ENCODE data around the gene LTO1. TPM values are rescaled to one million over a fixed set of nuclear protein-coding genes. Genes with fewer than 3 reads are reported as not detected.
"Not testable (repeated sequence)": the region's sequence is repeated elsewhere in the genome, so short reads cannot be mapped to it uniquely, and the experiment has no call there.

LTO1 gene
- polyA plus RNA-seq, 4 donors: 15.6 to 42.1 (median 21.4) TPM

DNA sequence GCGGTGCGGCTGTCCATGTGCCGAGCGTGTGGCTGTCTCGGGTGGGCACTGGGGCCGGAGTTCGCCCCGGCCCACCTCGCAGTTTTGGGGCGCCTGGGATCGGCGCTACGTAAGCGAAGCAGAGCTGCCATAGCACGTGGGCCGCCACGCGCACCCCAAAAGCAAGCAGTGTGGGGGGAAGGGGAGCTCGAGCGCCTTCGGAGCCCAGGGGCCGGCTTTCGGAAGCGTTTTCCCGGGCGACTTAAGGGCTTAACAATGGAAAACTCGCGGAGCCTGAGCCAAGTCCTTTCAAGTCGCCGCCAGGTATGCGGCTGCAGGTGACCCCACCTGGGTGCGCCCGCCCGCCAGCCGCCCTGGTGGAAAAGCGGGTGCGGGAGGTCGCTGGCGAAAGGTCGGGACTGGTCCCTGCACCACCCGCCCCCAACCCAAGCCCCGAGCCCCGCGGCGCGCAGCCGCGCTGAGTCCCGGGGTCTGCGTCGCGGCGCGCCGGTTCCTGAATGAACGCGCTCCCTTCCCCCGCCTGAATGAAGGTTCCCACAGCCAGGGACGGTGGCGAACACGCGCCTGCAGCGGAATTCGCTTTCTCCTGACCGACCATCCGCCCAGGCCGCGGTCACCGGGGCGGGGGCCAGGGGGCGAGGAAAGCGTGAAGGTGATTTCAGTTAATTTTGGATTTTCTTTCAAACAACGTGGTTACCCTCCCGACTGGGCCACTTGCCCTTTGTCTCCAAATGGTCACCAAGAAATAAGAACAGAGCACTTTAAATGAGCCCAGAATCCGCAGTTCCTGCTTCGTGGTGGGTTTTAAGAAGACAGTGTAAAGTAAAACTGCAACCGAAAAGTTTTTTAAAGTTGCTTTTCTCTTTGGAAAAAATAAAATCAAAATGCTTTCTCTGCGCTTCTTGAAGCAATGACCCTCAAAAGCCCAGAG is 36.9 kb downstream of the LTO1 start:
- no peak for DNase-seq (ENCODE audit: low read depth in 4 of 4, low spot score in 3 of 4)

DNA sequence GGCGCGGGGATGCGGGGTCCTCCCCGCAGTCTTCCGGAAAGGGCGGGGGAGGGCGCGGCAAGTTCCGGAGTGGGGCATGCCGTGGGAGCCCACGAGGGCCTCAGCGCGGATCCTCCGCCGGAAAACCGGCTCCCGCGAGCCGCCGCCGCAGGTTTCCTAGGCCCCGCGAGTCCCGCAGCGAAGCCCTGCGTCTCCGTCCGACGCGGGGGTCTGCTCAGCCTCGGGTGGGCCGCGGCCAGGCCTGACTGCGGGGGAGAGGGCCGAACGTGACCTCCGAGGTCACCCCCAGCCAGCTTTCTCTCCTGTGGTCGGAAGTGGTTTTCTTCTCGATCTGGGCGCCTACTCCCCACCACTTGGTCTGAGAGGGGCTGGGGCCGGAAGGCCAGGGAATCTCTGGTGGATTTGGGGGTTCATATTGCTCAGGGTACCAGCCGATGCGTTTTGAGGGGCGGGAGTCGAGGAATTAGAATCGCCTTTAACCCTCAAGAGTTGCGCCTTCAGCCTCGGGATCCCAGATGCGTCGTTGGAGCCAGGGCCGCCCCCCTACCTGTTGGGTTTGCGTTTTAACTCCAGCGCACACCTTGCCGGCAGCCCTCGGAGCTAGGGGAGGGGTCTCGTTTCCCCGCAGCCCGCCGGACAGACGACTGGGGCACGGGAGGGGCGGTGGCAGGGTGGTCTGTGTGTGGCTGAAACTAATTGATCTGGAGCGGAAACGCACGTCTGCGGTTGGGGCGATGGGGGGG is 37.8 kb downstream of the LTO1 start:
- no peak for DNase-seq (ENCODE audit: low read depth in 4 of 4, low spot score in 3 of 4)

DNA sequence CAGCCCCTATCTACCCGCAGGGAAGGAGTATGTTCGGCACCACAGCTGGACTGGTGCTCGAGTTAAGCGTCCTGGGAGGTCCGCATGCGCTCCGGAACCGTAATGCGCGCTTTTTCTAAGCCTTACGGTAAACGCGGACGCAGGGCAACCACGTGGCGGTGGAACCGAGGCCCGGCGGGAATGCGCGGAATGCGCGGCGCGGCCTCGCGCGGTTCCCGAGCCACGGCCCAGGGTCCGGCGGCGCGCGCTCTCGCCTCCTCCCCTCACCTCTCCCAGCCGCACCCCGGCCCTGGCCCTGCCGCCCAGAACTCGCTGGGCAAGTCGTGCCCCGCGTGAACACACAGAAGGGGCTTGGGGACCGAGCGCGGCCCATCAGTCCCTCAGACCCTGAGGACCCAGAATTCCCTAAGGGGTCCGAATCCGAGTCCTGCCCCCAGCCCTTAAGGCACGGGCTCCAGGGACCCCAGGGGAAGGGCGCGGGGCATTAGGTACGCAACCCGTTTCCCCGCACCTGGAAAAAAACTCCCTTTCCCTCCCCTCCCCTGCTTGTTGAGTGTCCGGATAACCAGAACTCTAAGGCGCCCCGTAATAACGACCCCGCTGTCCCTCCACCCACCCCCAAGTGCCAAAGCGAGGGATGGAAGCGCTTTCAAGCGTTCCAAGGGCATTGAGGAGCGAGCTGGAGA is 38.5 kb downstream of the LTO1 start:
- DNase-seq (ENCODE audit: low read depth in 4 of 4, low spot score in 3 of 4): peak in 3 of 4 donors; percentile 77 to 83 (median 83)

DNA sequence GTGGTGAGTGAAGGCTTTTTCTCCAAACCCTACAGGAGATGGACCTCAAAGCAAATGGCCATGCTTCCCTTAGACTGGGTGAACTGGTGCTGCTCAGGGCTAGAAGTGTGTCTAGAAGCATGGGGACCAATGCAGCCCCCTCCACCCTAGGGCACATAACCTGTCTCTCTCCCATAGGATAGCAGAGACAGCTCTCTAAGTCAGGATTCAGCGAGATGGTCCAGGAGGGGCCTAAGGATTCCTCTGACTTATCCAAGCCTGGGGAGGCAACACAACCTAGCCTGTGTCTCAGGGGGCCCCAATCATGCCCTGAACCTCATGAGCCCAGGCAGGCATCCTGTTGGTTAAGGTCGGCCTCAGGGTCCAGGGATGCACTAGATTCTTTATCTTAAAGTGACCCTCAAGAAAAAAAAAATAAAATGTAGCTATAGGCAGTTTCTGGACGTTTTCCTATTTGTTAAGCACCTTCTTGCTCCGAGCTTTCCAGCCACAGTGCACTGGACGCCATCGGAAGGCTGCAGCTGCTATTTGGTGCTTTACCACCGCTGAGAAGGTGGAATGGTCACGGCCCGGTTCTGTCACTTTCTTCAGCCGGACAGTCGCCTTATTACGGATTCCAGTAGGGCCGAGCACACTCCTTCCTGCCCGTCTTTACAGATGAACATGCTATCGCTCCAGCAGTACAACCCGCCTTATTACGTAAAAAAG is 39.2 kb downstream of the LTO1 start:
- no peak for DNase-seq (ENCODE audit: low read depth in 4 of 4, low spot score in 3 of 4)

GRCh38 chr11:69635195-69635594 is 40.0 kb downstream of the LTO1 start:
- DNase-seq (ENCODE audit: low read depth in 4 of 4, low spot score in 3 of 4): no peak

- no peak for DNase-seq (ENCODE audit: low read depth in 4 of 4, low spot score in 3 of 4)
These were observed 40.6 kb downstream of the LTO1 start for GRCh38 chr11:69634590-69634989.

DNA sequence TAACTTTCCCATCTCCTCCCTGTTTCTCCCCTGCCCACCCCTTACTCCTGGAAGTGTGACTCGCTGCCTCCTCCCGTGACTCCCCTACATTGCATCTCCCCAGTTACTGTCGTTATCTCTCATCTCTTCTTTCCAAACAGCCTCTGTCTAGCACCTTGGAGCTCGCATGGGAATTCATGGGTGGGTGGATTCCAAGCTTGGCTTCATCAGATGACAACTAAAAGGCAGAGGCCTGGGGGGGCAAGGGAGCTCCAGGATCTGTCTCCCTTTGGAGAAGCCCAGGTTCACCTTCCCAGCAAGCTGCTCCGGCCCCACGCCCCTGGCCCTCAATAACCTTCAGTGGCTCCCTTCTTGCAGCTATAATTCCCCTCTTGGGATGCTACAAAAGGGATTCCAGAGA is 41.1 kb downstream of the LTO1 start:
- no peak for DNase-seq (ENCODE audit: low read depth in 4 of 4, low spot score in 3 of 4)

GRCh38 chr11:69632900-69633299 is 42.3 kb downstream of the LTO1 start:
- DNase-seq (ENCODE audit: low read depth in 4 of 4, low spot score in 3 of 4): no peak

DNA sequence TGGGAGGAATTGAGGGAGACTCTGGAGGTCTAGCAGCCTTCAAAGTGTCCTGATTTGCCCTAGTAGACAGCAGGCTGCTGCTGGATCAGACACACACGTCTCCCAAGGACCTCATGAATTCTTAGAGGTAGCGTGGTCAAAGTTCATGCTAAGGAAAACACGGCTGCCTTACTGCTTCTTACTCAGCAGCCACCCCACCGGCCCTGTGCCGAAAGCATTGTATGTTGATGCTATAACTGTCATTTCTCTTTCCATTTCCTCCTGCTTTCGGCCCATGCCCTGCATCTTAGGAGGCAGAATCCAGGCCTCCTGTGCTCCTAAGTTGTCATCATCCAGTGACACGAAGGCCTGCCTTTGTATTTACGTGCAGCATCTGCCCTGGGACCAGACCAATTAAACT is 44.7 kb downstream of the LTO1 start:
- no peak for DNase-seq (ENCODE audit: low read depth in 4 of 4, low spot score in 3 of 4)

- no peak for DNase-seq (ENCODE audit: low read depth in 4 of 4, low spot score in 3 of 4)
These were observed 45.1 kb downstream of the LTO1 start for GRCh38 chr11:69630017-69630416.

DNA sequence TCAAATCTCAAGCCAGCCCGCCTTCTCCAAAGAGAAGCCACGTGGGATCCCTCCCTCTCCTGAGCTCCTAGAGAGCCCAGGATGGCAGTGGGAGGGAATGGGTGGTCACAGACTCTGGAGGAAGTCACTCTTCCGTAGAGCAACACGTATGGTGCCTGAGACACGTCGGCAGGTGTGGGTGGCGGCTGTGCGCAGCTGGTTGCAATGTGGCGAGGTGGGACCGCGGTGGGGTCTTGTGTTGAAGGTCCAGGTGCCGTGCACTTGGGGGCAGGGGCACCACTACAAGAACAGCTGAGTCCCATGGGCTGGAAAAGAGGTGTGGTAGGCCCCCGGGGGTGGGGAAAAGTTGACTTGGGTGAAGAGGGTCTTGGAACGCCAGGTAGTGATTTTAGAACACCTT is 47.6 kb downstream of the LTO1 start:
- no peak for DNase-seq (ENCODE audit: low read depth in 4 of 4, low spot score in 3 of 4)

- DNase-seq (ENCODE audit: low read depth in 4 of 4, low spot score in 3 of 4): no peak
These were observed 49.7 kb downstream of the LTO1 start for GRCh38 chr11:69625476-69625875.

DNA sequence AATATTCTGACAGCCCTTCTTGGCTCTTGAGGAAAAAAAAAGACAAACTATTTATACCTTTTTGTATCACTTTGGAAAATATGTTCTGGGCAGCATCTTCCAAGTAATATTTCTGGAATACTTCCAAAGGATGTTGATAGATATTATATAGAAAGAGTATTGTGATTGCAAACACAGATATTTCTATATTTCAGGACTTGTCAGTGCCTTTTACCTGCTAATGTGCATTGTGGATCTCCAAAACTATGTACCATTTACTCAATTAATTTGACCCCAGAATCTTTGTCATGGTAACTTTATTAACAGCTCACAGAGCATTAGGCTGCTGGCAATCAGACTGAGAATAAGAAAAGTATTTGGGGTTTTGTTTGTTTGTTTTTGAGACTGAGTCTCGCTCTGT is 50.9 kb downstream of the LTO1 start:
- no peak for DNase-seq (ENCODE audit: low read depth in 4 of 4, low spot score in 3 of 4)

GRCh38 chr11:69622097-69622681 is 53.0 kb downstream of the LTO1 start:
- DNase-seq (ENCODE audit: low read depth in 4 of 4, low spot score in 3 of 4): not testable (repeated sequence)

DNA sequence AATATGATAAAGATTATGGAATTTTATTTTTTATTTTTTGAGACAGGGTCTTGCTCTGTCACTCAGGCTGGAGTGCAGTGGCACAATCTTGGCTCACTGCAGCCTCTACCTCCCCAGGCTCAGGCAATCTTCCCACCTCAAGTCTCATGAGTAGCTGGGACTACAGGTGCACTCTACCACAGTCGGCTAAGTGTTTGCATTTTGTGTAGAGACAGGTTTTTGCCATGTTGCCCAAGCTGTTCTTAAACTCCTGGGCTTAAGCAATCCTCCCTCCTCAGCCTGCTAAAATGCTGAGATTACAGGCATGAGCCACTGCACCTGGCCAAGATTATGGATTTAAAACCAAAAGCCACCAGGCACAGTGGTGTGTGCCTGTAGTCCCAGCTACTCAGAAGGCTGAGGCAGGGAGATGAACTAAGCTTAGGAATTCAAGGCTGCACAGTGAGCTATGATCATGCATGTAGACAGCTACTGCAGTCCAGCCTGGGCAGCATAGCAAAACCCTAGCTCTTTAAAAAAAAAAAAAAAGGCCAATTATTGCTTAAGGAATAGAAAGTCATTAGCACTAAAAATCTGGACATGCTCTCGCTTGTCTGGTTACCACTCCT is 54.4 kb downstream of the LTO1 start:
- no peak for DNase-seq (ENCODE audit: low read depth in 4 of 4, low spot score in 3 of 4)

DNA sequence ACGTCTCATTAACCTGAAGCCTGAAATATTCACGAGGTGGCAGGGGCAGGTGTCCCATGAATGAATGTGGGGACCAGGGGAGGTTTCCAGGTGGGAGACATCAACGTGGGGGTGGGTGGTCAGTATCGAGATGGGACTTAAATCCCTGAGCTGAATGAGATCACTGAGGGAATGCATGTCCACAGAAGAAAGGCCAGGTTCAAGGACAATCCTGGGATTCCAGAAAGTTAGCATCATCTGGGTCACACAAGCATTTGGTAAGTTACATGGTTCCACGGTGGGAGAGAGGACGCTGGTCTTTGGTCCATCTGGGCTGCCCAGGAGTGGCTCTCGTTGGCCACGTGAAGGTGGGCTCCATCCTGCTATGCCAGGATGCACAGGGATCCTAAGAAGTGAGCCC is 56.9 kb downstream of the LTO1 start:
- no peak for DNase-seq (ENCODE audit: low read depth in 4 of 4, low spot score in 3 of 4)

DNA sequence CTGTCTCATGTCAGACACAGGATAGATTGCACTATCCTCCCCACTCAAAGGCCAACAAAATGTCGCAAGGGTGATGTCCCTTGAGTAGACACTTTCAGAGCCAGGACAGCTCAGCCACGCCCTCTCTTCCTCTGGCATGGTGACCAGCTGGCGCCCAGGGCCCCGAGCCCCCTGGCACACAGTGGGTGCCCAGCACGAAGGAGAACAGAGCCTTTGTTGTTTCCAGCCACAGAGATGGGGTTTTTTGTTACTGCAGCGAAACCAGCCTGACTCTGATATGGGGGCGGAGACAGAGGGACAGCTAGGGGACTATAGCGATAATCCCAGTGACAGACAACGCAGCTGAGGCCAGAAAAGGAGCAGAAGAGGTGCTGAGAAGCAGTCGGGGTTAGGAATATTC is 57.5 kb downstream of the LTO1 start:
- no peak for DNase-seq (ENCODE audit: low read depth in 4 of 4, low spot score in 3 of 4)

DNA sequence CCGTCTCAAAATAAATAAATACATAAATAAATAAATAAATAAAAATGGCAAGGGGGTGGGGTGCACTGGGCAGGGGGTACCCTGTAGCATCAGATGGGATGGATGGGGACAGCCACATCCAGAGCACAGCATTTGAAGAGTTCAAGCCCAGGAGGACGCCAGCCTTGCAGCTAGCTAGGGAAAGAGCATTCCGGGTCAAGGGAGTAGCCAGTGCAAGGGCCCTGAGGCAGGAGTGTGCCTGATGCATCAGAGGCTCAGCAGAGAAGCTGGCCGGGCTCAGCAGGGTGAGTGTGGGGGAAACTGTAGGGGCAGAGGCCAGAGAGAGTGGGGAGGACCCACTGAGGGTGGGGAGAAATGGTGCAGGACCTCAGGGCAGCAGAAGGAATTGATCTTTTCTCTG is 57.9 kb downstream of the LTO1 start:
- no peak for DNase-seq (ENCODE audit: low read depth in 4 of 4, low spot score in 3 of 4)

Data from left renal pelvis (tissue), 4 donors.